ENCODE data around the gene LRRC72. TPM values are rescaled to one million over a fixed set of nuclear protein-coding genes. Genes with fewer than 3 reads are reported as not detected.
"Not testable (repeated sequence)": the region's sequence is repeated elsewhere in the genome, so short reads cannot be mapped to it uniquely, and the experiment has no call there.

LRRC72 gene
- total RNA-seq, 4 donors from 2014 or later: not detected

DNA sequence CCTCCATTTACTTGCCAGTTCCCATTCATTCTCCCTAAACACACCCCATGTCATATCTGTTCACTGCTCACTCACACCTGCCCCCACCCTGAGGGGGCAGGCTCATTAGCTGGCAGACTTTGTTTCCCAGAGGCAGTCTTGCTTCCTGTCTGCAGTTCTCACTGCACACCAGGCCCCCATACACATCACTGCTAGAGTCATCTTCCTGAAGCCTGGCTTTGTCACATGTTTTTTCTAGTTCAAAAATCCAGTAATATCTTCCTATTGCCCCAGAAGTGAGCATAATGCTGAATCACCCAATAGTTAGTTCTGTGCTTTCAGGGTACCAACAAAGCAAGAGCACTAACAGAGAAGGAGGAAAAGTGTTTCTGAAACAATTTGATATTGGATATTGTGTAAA is 1.9 kb downstream of the LRRC72 start:
- peaks cover 0 to 8% (median 0%) of the 10 kb centered on the region in 3 donors for H3K4me1 ChIP-seq
- no peak for ATAC-seq
- H3K9me3 ChIP-seq: no peaks in the 10 kb centered on the region
- no peaks in the 10 kb centered on the region for H3K36me3 ChIP-seq
- H3K27me3 ChIP-seq: no peaks in the 10 kb centered on the region
- H3K4me3 ChIP-seq: no peak overlapping the region
- TF ChIP-seq POLR2AphosphoS5 (IDR thresholded peaks at IDR 0.05) (no peak), POLR2A (IDR thresholded peaks at IDR 0.05) (no peak), EP300 (IDR thresholded peaks at IDR 0.05) (no peak)
- TF ChIP-seq, protein P1, sequence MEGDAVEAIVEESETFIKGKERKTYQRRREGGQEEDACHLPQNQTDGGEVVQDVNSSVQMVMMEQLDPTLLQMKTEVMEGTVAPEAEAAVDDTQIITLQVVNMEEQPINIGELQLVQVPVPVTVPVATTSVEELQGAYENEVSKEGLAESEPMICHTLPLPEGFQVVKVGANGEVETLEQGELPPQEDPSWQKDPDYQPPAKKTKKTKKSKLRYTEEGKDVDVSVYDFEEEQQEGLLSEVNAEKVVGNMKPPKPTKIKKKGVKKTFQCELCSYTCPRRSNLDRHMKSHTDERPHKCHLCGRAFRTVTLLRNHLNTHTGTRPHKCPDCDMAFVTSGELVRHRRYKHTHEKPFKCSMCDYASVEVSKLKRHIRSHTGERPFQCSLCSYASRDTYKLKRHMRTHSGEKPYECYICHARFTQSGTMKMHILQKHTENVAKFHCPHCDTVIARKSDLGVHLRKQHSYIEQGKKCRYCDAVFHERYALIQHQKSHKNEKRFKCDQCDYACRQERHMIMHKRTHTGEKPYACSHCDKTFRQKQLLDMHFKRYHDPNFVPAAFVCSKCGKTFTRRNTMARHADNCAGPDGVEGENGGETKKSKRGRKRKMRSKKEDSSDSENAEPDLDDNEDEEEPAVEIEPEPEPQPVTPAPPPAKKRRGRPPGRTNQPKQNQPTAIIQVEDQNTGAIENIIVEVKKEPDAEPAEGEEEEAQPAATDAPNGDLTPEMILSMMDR (IDR thresholded peaks at IDR 0.05): no peak
- no peak overlapping the region for H3K27ac ChIP-seq

- H3K36me3 ChIP-seq: no peaks in the 10 kb centered on the region
Observed at GRCh38 chr7:16529697-16530096, 3.1 kb downstream of the LRRC72 start.

GRCh38 chr7:16531707-16532106 is 5.1 kb downstream of the LRRC72 start:
- ATAC-seq: no peak
- TF ChIP-seq POLR2AphosphoS5 (IDR thresholded peaks at IDR 0.05) (no peak), EP300 (IDR thresholded peaks at IDR 0.05) (no peak), POLR2A (IDR thresholded peaks at IDR 0.05) (no peak)
- TF ChIP-seq, protein P1 (IDR thresholded peaks at IDR 0.05): no peak
- H3K36me3 ChIP-seq: no peaks in the 10 kb centered on the region
- peaks cover 0 to 8% (median 0%) of the 10 kb centered on the region in 3 donors for H3K4me1 ChIP-seq
- 14 to 29% methylated on average over 1 of the region's 1 CpG for WGBS, 2 donors (ENCODE audit: low coverage in 1 of 2)
- H3K4me3 ChIP-seq: no peak overlapping the region
- no peaks in the 10 kb centered on the region for H3K27me3 ChIP-seq
- no peaks in the 10 kb centered on the region for H3K9me3 ChIP-seq
- no peak overlapping the region for H3K27ac ChIP-seq

More at GRCh38 chr7:16529697-16530096, 3.1 kb downstream of the LRRC72 start:
- TF ChIP-seq POLR2AphosphoS5 (IDR thresholded peaks at IDR 0.05): no peak
- Histone ChIP-seq H3K9me3 (no peaks in the 10 kb centered on the region), H3K27ac (no peak overlapping the region), H3K27me3 (no peaks in the 10 kb centered on the region), H3K4me3 (no peak overlapping the region), H3K4me1 (peaks cover 0 to 8% (median 0%) of the 10 kb centered on the region in 3 donors)
- ATAC-seq: no peak
- 89 to 94% methylated on average over 1 of the region's 1 CpG for WGBS, 2 donors (ENCODE audit: low coverage in 1 of 2)

GRCh38 chr7:16532272-16532671 is 5.6 kb downstream of the LRRC72 start:
- WGBS, 2 donors (ENCODE audit: low coverage in 1 of 2): 29 to 58% methylated on average over 1 of the region's 1 CpG
- Histone ChIP-seq H3K27ac (no peak overlapping the region), H3K27me3 (no peaks in the 10 kb centered on the region), H3K36me3 (no peaks in the 10 kb centered on the region), H3K9me3 (no peaks in the 10 kb centered on the region), H3K4me3 (no peak overlapping the region), H3K4me1 (peaks cover 0 to 8% (median 0%) of the 10 kb centered on the region in 3 donors)
- ATAC-seq: no peak
- TF ChIP-seq EP300 (IDR thresholded peaks at IDR 0.05): no peak
- no peak for TF ChIP-seq POLR2A (IDR thresholded peaks at IDR 0.05)
- TF ChIP-seq POLR2AphosphoS5 (IDR thresholded peaks at IDR 0.05): no peak
- TF ChIP-seq, protein P1 (IDR thresholded peaks at IDR 0.05): no peak

- no peak for ATAC-seq
- WGBS, 2 donors (ENCODE audit: low coverage in 1 of 2): 73% methylated on average over 2 of the region's 2 CpGs
- Histone ChIP-seq H3K9me3 (no peaks in the 10 kb centered on the region), H3K4me3 (no peak overlapping the region), H3K4me1 (peaks cover 0 to 8% (median 0%) of the 10 kb centered on the region in 3 donors), H3K27ac (no peak overlapping the region), H3K27me3 (no peaks in the 10 kb centered on the region), H3K36me3 (no peaks in the 10 kb centered on the region)
- TF ChIP-seq POLR2A (IDR thresholded peaks at IDR 0.05) (no peak), POLR2AphosphoS5 (IDR thresholded peaks at IDR 0.05) (no peak), EP300 (IDR thresholded peaks at IDR 0.05) (no peak)
- TF ChIP-seq, protein P1 (IDR thresholded peaks at IDR 0.05): no peak
Observed at GRCh38 chr7:16535500-16535899, 8.9 kb downstream of the LRRC72 start.

GRCh38 chr7:16540559-16540958 is 13.9 kb downstream of the LRRC72 start:
- H3K27ac ChIP-seq, H3K9me3 ChIP-seq, H3K4me1 ChIP-seq, H3K36me3 ChIP-seq, H3K4me3 ChIP-seq, H3K27me3 ChIP-seq, ATAC-seq: not testable (repeated sequence)
- WGBS, 2 donors (ENCODE audit: low coverage in 1 of 2): 83 to 88% methylated on average over 2 of the region's 2 CpGs

All from gastroesophageal sphincter (tissue), 4 donors.